Inflammatory macrophage (primary cell): Measurements from ENCODE around the gene CAMKK2.
"Not testable (repeated sequence)": the region's sequence is repeated elsewhere in the genome, so short reads cannot be mapped to it uniquely, and the experiment has no call there.

Experiments
- DNase-seq, 2 donors: peaks; one replicate each; pipeline ENCODE4 v3.0.0-alpha.2; 2020 to 2022

The CAMKK2 gene

DNA sequence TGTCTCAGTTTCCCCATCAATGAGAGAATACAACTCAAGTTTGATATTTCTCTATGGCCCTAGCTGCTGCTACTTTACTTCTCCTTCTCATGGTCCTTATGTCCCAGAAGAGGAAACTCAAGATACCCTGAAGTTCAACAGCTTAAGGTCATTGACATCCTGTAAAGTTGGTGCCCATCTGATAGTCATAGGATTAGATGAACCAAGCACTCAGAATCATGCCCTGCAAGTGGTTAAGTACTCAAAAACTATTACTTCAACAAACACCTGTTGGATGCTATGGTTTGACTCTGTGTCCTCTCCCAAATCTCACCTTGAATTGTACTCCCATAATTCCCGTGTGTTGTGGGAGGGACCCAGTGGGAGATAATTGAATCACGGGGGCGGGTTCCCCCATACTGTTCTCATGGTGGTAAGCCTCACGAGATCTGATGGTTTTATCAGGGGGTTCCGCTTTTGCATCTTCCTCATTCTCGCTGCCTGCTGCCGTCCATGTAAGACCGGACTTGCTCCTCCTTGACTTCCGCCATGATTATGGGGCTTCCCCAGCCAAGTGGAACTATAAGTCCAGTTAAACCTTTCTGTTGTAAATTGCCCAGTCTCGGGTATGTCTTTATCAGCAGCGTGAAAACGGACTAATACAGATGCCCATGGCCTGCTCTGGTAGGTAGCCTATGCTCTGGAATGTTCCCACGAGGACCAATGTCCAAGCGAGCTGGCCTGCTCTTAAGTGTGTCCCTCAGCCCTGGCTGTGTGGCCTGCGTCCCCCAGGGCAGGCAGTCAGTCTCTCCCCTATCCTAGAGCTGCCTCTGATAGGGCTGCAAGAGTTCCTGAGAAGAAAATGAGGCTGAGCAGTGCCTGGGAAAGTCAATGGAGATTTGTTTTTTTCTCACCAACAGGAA lies 18.1 kb downstream of the CAMKK2 start:
- peak; percentile 95 to 96 for DNase-seq

DNA sequence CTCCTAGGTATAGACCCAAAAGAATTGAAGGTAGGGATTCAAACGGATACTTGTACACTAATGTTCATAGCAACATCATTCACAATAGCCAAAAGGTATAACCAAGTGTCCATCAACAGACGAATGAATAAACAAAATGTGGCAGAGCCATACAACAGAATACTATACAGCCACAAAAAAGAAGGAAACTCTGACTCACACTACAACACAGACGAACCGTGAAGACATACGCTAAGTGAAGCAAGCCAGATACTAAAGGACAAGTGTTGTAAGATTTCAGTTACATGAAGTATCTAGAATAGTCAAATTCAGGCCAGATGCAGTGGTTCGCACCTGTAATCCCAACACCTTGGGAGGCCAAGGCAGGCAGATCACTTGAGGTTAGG lies 19.1 kb downstream of the CAMKK2 start:
- DNase-seq, result peak; percentile 30 to 58

DNA sequence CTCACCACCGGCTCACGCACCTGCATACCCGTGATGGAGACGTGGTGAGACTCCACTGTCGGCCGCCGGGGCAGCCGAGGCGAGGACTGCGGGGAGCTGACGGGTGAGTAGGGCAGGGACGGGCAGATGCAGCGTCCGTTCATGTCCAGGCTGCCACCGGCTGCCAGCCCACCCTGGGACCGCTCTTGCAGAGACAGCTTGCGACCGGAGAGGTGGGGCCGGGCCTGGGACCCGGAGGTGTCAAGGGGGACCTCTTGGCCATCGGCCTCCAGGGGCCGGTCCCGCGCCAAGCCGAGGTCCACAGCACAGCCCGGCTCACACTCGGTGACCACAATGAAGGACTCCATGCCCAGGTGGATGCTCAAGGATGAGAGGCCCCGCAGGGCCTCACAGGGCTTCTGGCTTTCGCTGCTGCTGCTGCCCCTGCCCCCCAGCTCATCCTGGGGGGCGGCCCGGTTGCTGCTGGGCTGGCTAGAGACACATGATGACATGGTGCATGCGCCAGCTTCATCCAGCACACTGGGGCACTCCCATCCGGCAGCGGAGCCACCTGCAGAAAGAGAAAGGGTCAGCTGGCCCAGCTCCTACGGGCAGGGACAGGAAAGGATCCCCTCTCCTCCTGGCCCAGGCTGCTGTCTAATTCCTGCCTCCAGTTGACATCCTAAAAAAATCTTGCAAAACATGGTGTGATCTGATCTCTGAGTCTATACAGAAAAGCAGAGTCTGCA lies 22.3 kb downstream of the CAMKK2 start:
- no peak for DNase-seq

DNA sequence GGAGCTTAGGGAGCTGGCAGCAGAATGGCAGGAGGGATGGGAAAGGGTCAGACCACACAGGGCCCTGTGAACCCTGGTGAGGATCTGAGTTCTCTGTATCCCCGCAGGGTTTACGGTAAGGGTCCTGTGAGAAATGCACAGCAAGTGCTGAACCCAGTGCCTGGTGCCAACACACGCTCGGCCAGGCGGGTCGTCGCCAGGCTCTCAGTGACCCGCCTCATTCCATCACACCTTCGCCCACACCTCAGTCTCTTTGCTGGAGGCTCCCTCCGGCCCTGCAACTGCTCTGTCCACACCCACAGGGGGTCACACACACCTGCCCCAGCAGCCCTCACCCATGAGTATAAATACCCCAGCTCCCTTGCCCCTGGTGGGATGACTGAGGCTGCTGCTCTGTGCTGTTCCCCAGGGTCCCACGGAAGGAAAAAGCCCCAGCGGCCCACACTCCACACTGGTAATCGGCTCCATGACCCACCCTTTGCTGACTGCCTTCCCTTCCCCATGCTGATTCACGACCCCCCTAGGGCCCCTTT lies 23.1 kb downstream of the CAMKK2 start:
- DNase-seq, result no peak

DNA sequence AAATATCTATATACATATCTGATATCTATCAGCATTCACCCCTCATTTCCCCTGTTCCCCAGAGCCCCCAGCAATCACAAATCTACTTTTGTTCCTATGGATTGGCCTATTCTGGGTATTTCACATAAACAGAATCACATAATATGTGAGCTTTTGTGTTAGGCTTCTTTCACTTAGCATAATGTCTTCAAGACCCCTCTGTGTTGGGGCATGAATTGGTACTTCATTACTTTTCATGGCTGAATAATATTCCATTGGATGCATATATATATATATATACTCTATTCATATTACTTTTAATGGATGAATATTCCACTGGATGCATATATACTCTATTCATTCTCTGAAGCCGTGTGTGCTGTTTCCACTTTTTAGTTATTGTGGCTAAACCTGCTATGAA lies 28.7 kb downstream of the CAMKK2 start:
- DNase-seq, result no peak

DNA sequence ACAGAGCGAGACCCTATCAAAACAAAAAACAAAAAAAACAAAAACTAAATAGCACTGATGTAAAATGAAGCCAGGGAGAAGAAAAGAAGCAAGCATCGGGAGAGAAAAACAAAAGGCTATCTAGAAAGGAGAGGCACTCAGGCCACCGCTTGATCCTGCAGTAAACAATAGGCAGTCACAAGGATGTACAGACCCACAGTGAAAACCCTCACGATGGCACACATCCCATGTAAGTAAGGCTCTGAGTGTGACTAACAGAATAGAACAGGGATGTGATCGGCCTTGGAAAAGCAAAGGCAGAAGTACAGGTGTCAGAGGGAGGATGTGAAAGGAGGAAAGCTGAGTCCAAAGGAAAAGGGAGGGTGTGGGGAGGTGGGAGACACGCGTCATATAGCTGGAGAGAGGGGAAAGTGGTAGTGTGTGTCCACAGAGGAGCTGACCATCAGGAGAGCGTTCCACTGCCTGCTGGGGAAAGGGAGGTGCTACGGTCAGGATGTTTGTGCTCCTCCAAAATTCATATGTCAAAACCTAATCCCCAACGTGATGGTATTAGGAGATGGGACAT lies 31.5 kb downstream of the CAMKK2 start:
- no peak for DNase-seq

DNA sequence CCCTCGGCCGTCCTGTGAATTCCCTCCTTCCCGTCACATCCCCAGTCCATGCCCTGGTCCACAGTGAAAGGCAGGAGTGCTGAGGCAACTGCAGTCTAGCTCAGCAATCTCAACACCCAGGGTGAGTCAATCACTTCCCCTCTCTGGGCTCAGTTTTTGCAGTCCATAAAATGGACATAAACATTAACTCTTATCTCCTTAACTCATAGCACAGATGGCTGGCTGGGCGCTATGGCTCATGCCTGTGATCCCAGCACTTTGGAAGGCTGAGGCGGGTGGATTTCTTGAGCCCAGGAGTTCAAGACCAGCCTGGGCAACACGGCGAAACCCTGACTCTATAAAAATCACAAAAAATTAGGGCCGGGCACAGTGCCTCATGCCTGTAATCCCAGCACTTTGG lies 32.4 kb downstream of the CAMKK2 start:
- no peak for DNase-seq

DNA sequence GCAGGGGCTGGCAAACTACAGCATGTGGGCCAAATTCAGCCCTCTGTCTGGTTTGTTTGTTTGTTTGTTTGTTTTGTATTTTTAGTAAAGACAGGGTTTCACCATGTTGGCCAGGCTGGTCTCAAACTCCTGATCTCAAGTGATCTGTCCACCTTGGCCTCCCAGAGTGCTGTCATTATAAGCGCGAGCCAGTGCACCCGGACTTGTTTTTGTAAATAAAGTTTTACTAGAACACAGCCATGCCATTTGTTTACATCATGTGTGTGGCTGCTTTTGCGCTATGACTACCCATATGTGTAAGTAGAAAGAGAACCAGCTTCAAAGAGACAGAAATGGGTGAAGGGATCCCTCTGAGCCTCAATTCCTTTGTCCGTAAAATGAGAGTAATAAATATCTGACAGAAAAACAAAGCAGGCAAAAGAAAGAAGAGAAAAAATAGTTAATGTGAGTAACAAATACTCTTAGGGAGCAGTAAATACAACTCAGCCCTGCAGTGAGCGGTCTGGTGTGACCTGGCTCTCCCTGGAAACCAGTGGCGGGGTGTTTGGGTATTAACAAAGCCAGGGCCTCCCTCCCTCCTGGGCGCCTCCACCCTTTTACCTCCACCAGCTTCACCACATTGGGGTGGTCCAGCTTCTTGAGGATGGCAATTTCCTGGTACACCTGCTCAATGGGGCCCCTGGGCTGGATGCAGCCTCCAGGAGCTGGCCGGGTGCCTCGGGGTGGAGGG lies 33.1 kb downstream of the CAMKK2 start:
- DNase-seq, result no peak

DNA sequence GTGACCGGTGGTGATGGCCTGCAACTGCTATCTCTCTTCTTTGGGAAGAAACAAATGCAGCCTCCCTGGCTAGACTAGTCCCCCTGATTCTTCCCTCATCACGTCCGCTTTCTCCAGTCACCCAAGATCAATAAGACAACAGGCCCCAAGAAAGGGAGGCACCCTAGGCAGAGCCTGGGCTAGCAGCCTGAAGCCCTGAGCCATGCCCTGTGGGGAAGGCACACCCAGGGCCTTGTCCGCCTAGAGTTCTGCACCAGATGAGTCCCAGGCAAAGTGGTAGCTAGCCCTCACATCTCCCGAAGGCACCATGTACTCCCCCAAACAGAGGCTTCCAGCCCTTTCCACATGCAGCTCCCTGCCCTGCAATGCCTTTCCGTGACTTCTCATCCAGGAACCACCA lies 35.1 kb downstream of the CAMKK2 start:
- DNase-seq, result no peak

DNA sequence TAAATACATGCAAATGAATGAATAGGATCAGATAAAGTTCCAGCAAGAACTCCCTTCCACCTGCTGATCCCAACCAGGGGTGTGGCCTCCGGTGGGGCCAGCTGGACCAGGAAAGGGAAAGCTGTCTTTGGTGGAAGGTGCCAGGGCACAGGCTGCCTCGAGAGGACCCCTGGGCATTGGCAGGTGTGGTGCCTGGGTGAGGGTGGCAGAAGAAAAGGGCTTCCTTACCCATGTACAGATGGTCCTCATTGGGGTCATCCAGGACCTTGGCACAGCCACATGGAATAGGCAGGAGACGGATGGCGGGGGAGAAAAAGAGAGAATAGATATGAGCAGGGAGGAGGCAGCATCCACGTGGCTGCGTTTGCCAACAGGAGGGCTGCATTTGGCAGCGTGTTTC lies 36.4 kb downstream of the CAMKK2 start:
- no peak for DNase-seq

DNA sequence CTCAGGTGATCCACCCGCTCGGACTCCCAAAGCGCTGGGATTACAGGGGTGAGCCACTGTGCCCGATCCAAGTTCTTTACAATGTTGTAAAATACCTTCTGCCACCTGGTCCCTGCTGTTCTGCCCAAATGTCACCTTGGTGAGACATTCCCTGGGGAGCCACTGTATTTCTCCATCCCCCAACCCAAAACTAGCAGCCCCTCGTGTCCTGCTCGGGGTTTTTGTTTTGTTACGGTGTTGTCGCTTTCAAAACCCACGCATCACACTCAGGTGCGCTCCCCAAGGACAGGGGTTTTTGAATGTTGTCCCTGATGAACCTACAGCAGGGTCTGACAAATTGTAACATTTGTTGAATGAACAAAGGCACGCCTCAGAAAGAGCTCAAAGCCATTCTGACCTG lies 37.4 kb downstream of the CAMKK2 start:
- DNase-seq, result no peak

DNA sequence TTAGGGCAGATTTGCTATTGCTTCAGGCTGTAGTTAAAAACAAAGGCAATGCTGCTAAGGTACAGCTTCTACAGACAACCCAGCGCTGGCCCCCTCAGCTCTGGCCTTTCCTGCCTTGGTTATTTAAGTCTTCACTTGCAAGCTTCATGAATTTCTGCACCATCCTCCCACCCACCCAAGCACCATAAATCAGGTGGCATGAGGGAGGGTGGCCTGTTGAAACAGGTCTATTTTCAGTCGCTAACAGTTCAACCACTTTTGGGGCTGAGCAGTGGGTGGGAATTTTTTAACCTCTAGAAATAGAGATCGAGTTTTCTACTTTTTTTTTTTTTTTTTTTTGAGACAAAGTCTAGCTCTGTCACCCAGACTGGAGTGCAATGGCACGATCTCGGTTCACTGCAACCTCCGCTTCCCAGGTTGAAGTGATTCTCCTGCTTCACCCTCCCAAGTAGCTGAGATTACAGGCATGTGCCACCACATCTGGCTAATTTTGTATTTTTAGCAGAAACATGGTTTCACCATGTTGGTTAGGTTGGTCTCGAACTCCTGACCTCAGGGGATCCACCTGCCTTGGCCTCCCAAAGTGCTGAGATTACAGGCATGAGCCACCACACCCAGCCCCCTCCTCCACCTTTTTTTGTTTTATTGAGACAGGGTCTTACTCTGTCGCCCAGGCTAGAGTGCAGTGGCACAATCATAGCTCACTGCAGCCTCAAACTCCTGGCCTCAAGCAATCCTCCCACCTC lies 38.6 kb downstream of the CAMKK2 start:
- not testable (repeated sequence) for DNase-seq

DNA sequence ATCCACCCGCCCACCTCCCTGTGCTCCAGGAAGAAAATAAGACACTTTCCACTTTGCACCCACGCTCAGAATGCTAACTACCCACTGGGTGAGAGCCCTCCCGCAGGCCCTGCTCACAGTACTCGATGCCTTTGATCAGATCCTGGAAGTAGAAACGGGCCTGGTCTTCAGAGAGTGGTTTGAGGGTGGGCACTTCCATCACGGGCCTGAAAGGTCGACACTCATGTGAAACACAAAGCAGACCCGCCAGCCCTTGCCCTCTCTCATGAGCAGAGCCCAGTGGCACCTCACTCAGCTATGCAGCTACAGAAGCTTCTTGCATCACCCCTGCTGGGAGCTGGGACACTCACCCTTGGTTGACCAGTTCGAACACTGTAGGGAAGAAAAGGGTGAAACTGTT lies 41.1 kb downstream of the CAMKK2 start:
- DNase-seq, result no peak

DNA sequence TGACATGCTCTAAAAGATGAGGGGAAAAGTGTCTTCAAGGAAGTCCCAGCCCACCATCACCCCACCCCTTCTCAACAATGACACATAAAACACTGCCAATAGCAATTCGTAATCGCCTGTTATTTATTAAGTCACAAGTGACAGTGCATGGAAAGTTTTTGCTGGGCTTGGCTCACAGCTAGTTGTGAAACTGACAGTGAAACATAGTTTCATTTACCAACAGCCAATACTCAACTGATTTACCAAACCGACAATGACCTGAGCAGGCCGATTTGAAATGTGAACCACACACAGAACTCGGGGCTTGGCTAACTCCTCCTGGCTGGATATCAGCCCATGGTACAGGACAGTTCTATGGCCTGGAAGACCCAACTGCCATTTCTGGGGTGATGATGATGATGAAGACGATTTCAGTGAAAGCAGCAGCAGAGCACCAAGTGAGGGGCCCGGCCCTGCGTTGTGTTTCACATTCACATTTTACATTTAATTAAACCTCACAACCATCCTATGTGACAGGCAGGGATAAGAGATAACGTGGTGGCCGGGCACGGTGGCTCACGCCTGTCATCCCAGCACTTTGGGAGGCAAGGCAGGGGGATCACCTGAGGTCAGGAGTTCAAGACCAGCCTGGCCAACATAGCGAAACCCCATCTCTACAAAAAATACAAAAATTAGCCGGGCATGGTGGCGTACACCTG lies 42.7 kb downstream of the CAMKK2 start:
- no peak for DNase-seq

DNA sequence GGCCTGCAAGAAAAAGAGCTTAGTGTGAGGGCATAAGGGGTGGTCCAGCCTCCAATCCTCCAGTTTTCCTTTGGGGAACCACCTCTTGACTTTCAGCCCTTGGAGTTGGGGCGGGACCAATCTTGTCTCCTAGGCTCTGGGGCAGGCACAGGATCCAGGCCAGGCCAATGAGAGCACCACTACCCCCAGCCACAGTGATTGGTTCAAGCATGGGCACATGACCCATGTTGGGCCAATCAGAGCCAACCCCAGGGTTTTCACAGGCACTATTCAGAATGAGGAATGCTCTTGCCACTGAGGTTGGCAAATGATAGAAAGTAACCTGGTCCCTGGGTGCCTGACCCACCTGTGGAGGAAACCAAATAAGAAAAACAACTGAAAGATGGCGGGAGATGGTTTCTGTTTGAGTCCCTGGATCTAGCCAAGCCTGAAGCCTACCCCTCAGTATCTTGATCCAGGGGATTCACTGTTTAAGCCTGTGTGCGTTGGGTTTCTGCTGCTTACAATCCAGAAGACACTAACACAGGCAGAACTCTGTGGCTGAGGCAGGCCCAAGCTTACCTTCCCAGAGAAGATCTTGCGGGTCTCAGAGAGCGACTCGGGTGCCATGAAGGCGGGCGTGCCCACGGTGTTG lies 43.7 kb downstream of the CAMKK2 start:
- DNase-seq, result no peak

DNA sequence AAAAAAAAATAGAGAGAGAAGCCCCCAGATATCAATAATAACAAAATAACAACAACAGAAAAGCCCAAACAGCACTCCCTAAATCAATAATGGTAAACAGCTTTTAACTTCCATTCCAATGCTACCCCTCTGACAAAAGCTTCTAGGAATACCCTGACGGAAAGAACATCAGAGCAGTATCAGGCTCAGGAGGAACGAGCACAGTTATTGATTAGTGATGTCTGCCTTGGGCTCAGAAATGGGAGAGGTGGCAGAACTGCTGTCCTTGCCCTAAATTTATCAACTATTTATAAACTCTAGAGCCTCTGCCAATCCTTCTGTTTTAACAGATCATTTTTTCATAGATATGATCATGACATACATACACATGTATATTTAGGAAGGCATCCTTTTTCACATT lies 44.7 kb downstream of the CAMKK2 start:
- DNase-seq, result no peak

DNA sequence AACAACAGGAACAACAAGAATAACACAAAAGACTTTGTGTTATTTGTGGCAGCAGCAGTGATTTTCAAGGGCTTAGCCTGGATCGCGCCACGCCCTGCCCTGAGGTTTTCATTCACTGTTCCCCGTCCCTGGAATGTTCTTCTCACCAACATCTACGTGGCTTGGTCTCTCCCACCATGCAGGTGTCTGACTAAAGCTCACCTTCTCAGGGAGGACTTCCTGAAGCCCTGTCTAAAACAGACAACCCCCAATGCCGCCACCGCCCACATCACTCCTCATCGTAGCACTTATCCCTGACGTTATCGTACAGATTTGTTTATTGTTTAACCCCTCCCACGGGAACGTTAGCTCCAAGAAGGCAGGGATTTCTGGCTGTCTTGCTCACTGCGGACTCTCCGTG lies 46.1 kb downstream of the CAMKK2 start:
- no peak for DNase-seq

DNA sequence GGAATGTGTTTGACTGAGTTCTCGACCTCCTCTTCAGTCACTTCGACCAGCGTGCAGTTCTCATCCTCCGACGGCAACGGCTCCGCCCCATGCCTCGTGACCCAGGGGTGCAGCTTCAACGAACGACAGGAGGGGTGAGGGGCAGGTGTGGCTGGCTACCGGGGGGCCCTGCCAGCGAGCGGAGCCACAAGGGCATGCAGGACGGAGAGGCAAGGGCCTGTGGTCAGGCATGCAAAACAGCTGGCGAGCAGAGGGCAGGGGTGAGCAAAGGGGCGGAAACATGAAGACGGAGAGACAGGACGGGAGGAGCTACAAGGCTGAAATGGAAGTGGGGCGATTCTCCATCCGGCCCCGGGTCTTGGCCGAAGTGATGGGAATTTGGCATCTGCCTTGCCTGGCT lies 47.9 kb downstream of the CAMKK2 start:
- no peak for DNase-seq

DNA sequence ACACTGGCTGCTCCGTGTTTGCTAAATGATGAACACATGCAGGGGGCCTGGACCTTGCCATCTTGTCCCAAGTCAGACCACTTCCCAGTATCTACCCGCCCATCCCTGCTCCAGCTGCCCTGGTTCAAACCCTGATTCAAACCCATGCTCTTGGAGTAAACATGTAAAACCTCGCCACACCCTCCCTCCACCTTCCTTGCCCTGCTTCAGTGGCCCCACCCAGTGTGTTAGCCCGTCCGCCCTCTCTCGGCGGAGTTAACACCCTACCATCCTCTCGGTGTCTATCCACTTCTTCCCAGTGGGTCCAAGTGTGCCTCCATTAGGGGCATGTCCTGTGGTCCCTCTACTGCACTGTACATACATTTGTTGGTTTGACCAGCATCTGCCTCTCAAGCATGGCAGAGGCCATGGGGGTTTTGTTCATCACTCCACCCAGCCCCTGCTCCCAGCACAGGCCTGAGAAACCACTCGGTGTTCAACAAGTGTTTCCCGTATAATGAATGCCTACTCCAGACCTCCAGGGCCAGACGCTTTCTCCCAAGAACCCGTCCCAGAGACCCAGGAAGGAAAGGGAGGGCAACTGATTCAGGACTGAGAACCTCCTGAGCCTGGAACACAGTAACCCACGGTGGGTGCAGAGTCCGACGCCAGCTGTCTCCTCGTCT lies 49.5 kb downstream of the CAMKK2 start:
- DNase-seq, result no peak

DNA sequence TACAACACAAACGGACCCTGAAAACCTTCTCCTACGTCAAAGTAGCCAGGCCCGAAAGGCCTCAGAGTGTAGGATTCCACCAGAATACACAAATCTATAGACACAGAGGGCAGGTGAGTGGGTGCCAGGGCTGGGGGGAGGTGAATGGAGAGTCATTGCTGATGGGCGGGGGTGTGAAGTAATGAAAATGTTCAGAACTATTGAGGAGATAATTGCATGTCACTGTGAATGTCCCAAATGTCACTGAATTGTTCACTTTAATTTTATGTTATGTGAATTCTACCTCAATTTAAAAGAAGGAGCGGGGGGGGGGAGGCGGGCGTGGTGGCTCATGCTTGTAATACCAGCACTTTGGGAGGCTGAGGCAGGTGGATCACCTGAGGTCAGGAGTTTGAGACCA lies 50.6 kb downstream of the CAMKK2 start:
- DNase-seq, result no peak
